GM12878 (cell line): ENCODE results near the gene SHANK1. TPM values are rescaled to one million over a fixed set of nuclear protein-coding genes. Genes with fewer than 3 reads are reported as not detected.

Experiments
- ATAC-seq: fragments of 200-7000 bp; cut with Tn5 transposase; 3 replicates; pipeline ENCODE4 v1.9.1; 2020; ENCODE audit warnings: mild to moderate bottlenecking, moderate library complexity
- BruUV-seq: library from RNA; stranded (reverse); fragments of 400-500 nt; replicated peaks from 2 replicates; lab custom pipeline; 2021; lab: Mats Ljungman, UMichigan
- CTCF ChIA-PET: fragments of 300-600 bp; sonication (Branson Sonifier 250); formaldehyde crosslinking; extraction: SDS; loops from one replicate; lab custom pipeline; 2021; ENCODE audit warnings: inconsistent platforms; lab: Yijun Ruan, JAX
- POLR2A ChIA-PET: fragments of 350-600 bp; formaldehyde crosslinking; extraction: SDS; loops from one replicate; lab custom pipeline; 2021; ENCODE audit warnings: inconsistent platforms; lab: Charles Lee
- RAD21 ChIA-PET: fragments of 300-600 bp; sonication (Branson Sonifier 250); formaldehyde crosslinking; loops from one replicate; lab custom pipeline; 2023; ENCODE audit warnings: antibody characterized with exemption; ENCODE audit not compliant: unreplicated experiment; lab: Charles Lee
- SMC1A ChIA-PET: fragments of 300-600 bp; sonication (Branson Sonifier 250); formaldehyde crosslinking; loops from one replicate; lab custom pipeline; 2023; ENCODE audit not compliant: unreplicated experiment, uncharacterized antibody; lab: Charles Lee
- DNase-seq: peaks from one replicate; pipeline ENCODE4 v3.0.0-alpha.2; 2011; ENCODE audit warnings: low read depth, low spot score
- FAIRE-seq: peaks from 3 replicates; lab custom pipeline; 2011; peaks lifted over from hg19 to GRCh38; lab: Jason Lieb, UNC
- H2AFZ ChIP-seq: 2 replicates; pipeline ENCODE4 v1.6.0; 2011; ENCODE audit warnings: low read depth, low read length, control low read depth; ENCODE audit not compliant: control insufficient read depth
- H3K27ac ChIP-seq: 2 replicates; pipeline ENCODE4 v1.5.1; 2011; ENCODE audit warnings: control low read depth; ENCODE audit not compliant: control insufficient read depth, insufficient read depth
- H3K27me3 ChIP-seq, 2 experiments: replicated peaks in 1 of 2; 2 replicates each; pipeline versions ENCODE4 v1.6.0 to v1.6.1; 2011; ENCODE audit warnings: low read length in 1 of 2; ENCODE audit not compliant: control insufficient read depth in 2 of 2, insufficient read depth in 2 of 2
- H3K36me3 ChIP-seq, 2 experiments: 2 replicates each; pipeline ENCODE4 v1.5.1; 2011; ENCODE audit warnings: low read length in 1 of 2; ENCODE audit not compliant: control insufficient read depth in 2 of 2, insufficient read depth in 2 of 2
- H3K4me1 ChIP-seq: 2 replicates; pipeline ENCODE4 v1.6.1; 2011; ENCODE audit warnings: mild to moderate bottlenecking, low read length, moderate library complexity, mixed read lengths; ENCODE audit not compliant: control insufficient read depth, insufficient read depth
- H3K4me2 ChIP-seq: 2 replicates; pipeline ENCODE4 v1.6.0; 2011; ENCODE audit warnings: control low read depth; ENCODE audit not compliant: control insufficient read depth, insufficient read depth
- H3K4me3 ChIP-seq: fragments of 200-600 bp; sonication (generic); 2 replicates; pipeline ENCODE4 v1.5.1; 2016
- H3K79me2 ChIP-seq: 2 replicates; pipeline ENCODE4 v1.6.0; 2011; ENCODE audit warnings: low read length; ENCODE audit not compliant: control insufficient read depth, insufficient read depth
- H3K9ac ChIP-seq: 2 replicates; pipeline ENCODE4 v1.8.0; 2011; ENCODE audit warnings: low read length, control low read depth, mixed read lengths; ENCODE audit not compliant: control insufficient read depth, insufficient read depth
- H3K9me3 ChIP-seq: replicated peaks from 3 replicates; pipeline ENCODE4 v1.5.1; 2011; ENCODE audit warnings: mild to moderate bottlenecking, low read length; ENCODE audit not compliant: control insufficient read depth, insufficient read depth
- H4K20me1 ChIP-seq: 2 replicates; pipeline ENCODE4 v1.6.0; 2011; ENCODE audit not compliant: control insufficient read depth, insufficient read depth
- REST ChIP-seq: IDR thresholded peaks from 2 replicates; pipeline ENCODE4 v1.6.1; 2012; ENCODE audit warnings: mild to moderate bottlenecking, low read depth, low read length
- SPI1 ChIP-seq: IDR thresholded peaks from 2 replicates; pipeline ENCODE4 v1.6.1; 2011; ENCODE audit warnings: low read depth, mild to moderate bottlenecking, low read length, moderate library complexity, borderline replicate concordance; ENCODE audit not compliant: insufficient read depth
- SUZ12 ChIP-seq: fragments of 200-600 bp; sonication (generic); IDR thresholded peaks from one replicate; pipeline ENCODE4 v1.6.1; 2018; ENCODE audit warnings: antibody characterized with exemption, mild to moderate bottlenecking; ENCODE audit not compliant: unreplicated experiment
- ZBTB33 ChIP-seq: fragments of 450-650 bp; IDR thresholded peaks from 2 replicates; pipeline ENCODE4 v1.6.1; 2017; ENCODE audit warnings: mild to moderate bottlenecking
- WGBS: methylation state at CpG from one replicate; pipeline ENCODE4 v1.1.6; 2016; ENCODE audit warnings: low lambda C conversion rate; ENCODE audit not compliant: insufficient replicate concordance, insufficient coverage; ENCODE audit errors: missing lambda C conversion rate; 5-methylcytosine and 5-hydroxymethylcytosine counted together
- in situ Hi-C: fragments of 300-500 bp; cut with MboI; formaldehyde crosslinking; loops from 9 replicates; pipeline ENCODE4 v1.14.3; 2018; ENCODE audit warnings: mixed read lengths
- intact Hi-C: fragments of 100-400 bp; cut with micrococcal nuclease; formaldehyde crosslinking; loops from one replicate; pipeline ENCODE4 v1.14.2; 2022; ENCODE audit not compliant: unreplicated experiment
- polyA plus RNA-seq, 11 experiments: library from polyadenylated mRNA; depleted of rRNA in 4 of 11; unstranded in 6 of 11; stranded (reverse) in 5 of 11; fragments of >200 nt; fragmentation: Nextera tagmentation in 4 of 11; fragmentation: Illumina TruSeq in 1 of 11; extraction: Ambion mirVana in 4 of 11; extraction: Trizol in 1 of 11; gene quantifications; 1 replicate in 1 of 11; 2 replicates in 10 of 11; pipeline versions ENCODE4 v1.2.1 to v1.2.3, GENCODE V29; 2011 to 2016; ENCODE audit warnings: inconsistent platforms in 2 of 11, missing spikeins in 2 of 11, low read depth in 1 of 11
- total RNA-seq, 4 experiments: library from RNA; depleted of rRNA in 3 of 4; stranded (reverse); fragments of >200 nt in 3 of 4; fragmentation: Illumina TruSeq in 1 of 4; extraction: Trizol in 1 of 4; gene quantifications; 2 replicates each; pipeline versions ENCODE4 v1.2.1 to v1.2.3, GENCODE V29; 2013 to 2021

SHANK1 gene
- total and polyA plus RNA-seq, 10 of the 15 experiments (the other 5 are each of a cell fraction or from before 2014, with no cell fraction given): not detected

DNA sequence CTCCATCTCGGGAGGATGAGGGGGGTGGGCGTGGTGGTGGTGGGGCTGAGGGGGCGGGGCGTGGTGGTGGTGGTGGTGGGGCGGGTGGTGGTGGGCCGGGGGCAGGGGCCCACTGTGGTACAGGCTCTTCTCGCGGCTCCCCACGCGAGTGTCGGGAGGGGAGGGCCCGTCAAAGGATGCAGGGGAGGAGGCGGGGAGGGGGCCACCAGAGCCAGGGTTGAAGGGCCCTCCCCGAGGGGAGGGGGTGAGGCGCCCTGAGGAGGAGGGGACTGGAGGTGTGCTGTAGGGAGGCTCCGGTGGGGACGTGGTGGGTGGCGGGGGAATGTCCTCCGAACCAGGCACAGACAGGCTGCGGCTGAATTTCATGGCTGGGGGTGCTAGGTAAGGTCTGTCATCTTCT, 50.7 kb downstream of the SHANK1 start (continued):
- TF ChIP-seq REST (no peak), SUZ12 (no peak)

DNA sequence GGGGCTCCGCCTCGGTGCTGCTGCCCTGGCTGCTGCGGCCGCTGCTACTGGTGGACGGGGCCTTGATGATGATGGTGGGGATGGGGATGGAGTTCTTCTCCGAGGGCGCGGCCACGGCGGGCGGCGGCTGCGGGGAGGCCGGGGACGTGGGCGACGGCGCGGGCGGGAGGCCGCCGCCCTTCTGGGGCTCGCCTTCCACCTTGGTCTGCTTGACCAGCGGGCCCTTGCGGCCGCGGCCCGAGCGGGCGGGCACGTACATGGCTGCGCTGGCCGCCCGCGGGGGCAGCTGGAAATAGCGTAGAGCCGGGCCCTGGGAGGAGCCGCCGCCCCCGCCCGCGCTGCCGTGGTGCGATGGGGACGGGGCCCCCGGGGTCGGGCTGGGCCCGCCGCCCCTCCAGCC, 51.2 kb downstream of the SHANK1 start:
- Histone ChIP-seq H3K79me2 (no peaks in the 10 kb centered on the region), H3K9me3 (no peaks in the 10 kb centered on the region; the same call in 2 of the 3 replicates), H3K36me3 (no peaks in the 10 kb centered on the region), H3K9ac (no peak overlapping the region), H3K4me1 (no peaks in the 10 kb centered on the region)
- no TSS peak for BruUV-seq
- intact Hi-C loops: no loop called here
- POLR2A ChIA-PET: no interaction called here
- ATAC-seq: no peak
- TF ChIP-seq SPI1 (no peak), ZBTB33 (no peak)
- TF ChIP-seq, all 136 proteins: peak for 0
- in situ Hi-C loops: no loop called here
- Histone ChIP-seq H3K27ac (no peak overlapping the region), H3K4me3 (no peak overlapping the region), H4K20me1 (no peaks in the 10 kb centered on the region), H3K4me2 (no peak overlapping the region), H2AFZ (no peak overlapping the region), H3K27me3 (peaks cover 3 to 5% of the 10 kb centered on the region in 2 experiments)
- WGBS: 29% methylated on average over 35 of the region's 49 CpGs
- SMC1A ChIA-PET: no interaction called here
- DNase-seq: no peak
- CTCF ChIA-PET: no interaction called here
- no peak for FAIRE-seq
- RAD21 ChIA-PET: no interaction called here
